ENCODE results near the gene RBMS3.

DNA sequence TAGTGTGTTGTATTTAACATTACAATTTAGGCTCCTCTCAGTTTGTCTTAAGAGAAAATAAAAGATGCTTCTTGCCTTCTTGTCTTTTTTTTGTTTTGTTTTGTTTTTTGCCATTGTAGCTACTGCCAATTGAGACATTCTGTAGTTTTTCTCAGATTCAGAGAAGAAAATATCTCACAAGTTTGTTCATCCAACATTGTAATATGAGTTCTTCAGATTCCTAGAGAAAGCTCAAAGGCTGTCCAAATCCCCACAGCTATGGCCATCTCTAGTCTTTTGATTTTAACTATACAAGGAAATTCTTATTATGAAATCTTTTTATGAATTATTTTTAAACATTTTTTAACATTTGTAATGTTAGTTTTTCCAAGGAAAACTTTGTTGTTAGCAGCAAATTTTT is 264.7 kb downstream of the RBMS3 start:
- TF ChIP-seq, protein P1, sequence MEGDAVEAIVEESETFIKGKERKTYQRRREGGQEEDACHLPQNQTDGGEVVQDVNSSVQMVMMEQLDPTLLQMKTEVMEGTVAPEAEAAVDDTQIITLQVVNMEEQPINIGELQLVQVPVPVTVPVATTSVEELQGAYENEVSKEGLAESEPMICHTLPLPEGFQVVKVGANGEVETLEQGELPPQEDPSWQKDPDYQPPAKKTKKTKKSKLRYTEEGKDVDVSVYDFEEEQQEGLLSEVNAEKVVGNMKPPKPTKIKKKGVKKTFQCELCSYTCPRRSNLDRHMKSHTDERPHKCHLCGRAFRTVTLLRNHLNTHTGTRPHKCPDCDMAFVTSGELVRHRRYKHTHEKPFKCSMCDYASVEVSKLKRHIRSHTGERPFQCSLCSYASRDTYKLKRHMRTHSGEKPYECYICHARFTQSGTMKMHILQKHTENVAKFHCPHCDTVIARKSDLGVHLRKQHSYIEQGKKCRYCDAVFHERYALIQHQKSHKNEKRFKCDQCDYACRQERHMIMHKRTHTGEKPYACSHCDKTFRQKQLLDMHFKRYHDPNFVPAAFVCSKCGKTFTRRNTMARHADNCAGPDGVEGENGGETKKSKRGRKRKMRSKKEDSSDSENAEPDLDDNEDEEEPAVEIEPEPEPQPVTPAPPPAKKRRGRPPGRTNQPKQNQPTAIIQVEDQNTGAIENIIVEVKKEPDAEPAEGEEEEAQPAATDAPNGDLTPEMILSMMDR (IDR thresholded peaks at IDR 0.05; ENCODE audit: insufficient read depth, low read depth, low read length): no peak
- no peak for TF ChIP-seq EZH2 (IDR thresholded peaks at IDR 0.05; ENCODE audit: insufficient read depth, low read length)
